ENCODE data around the gene HOXD12.

Gene HOXD12

GRCh38 chr2:176106581-176107539, 7.3 kb downstream of the HOXD12 start, which contains the start of gene HOXD11:
Gene HOXD11 (plus strand): TSS chr2:176107280. CDS start chr2:176107356, 76 bp downstream.
- ATAC-seq, result no peak

- ATAC-seq, result no peak
Measured at GRCh38 chr2:176107731-176108181, 8.2 kb downstream of the HOXD12 start.

GRCh38 chr2:176109192-176109901, 9.8 kb downstream of the HOXD12 start:
- ATAC-seq, result no peak

- ATAC-seq, result no peak
Measured at GRCh38 chr2:176109946-176110345, 10.4 kb downstream of the HOXD12 start.

GRCh38 chr2:176110415-176111308, 11.1 kb downstream of the HOXD12 start:
- no peak for ATAC-seq

- no peak for ATAC-seq
Measured at GRCh38 chr2:176111309-176111663, 11.7 kb downstream of the HOXD12 start.

GRCh38 chr2:176111846-176112374, 12.3 kb downstream of the HOXD12 start:
- ATAC-seq, result no peak

GRCh38 chr2:176112375-176113302, 13.0 kb downstream of the HOXD12 start:
- ATAC-seq, result no peak

GRCh38 chr2:176114120-176114929, 14.7 kb downstream of the HOXD12 start:
- ATAC-seq, result no peak

GRCh38 chr2:176114930-176115625, 15.5 kb downstream of the HOXD12 start:
- no peak for ATAC-seq

GRCh38 chr2:176115883-176116813, 16.6 kb downstream of the HOXD12 start, which contains the start of gene HOXD10:
Gene HOXD10 (plus strand): TSS chr2:176116778. CDS start chr2:176116834, 56 bp downstream.
- ATAC-seq, result no peak

- no peak for ATAC-seq
Measured at GRCh38 chr2:176117162-176117822, 17.7 kb downstream of the HOXD12 start.

GRCh38 chr2:176117823-176118371, 18.3 kb downstream of the HOXD12 start:
- ATAC-seq, result no peak

GRCh38 chr2:176118601-176119339, 19.2 kb downstream of the HOXD12 start:
- ATAC-seq, result no peak

GRCh38 chr2:176120364-176121189, 21.0 kb downstream of the HOXD12 start:
- no peak for ATAC-seq

Measured in activated CD4-positive, CD25-positive, alpha-beta regulatory T cell treated with anti-CD3 and anti-CD28 coated beads, Interleukin-2, amount 50 U/mL, for 24 hours (primary cell).